GM12878 (cell line): ENCODE results near the gene CDK17. TPM values are rescaled to one million over a fixed set of nuclear protein-coding genes. Genes with fewer than 3 reads are reported as not detected.

Source experiments
- ATAC-seq: fragments of 200-7000 bp; cut with Tn5 transposase; 3 replicates; pipeline ENCODE4 v1.9.1; 2020; ENCODE audit warnings: mild to moderate bottlenecking, moderate library complexity
- BruUV-seq: library from RNA; stranded (reverse); fragments of 400-500 nt; replicated peaks from 2 replicates; lab custom pipeline; 2021; lab: Mats Ljungman, UMichigan
- CTCF ChIA-PET: fragments of 300-600 bp; sonication (Branson Sonifier 250); formaldehyde crosslinking; extraction: SDS; loops from one replicate; lab custom pipeline; 2021; ENCODE audit warnings: inconsistent platforms; lab: Yijun Ruan, JAX
- POLR2A ChIA-PET: fragments of 350-600 bp; formaldehyde crosslinking; extraction: SDS; loops from one replicate; lab custom pipeline; 2021; ENCODE audit warnings: inconsistent platforms; lab: Charles Lee
- RAD21 ChIA-PET: fragments of 300-600 bp; sonication (Branson Sonifier 250); formaldehyde crosslinking; loops from one replicate; lab custom pipeline; 2023; ENCODE audit warnings: antibody characterized with exemption; ENCODE audit not compliant: unreplicated experiment; lab: Charles Lee
- SMC1A ChIA-PET: fragments of 300-600 bp; sonication (Branson Sonifier 250); formaldehyde crosslinking; loops from one replicate; lab custom pipeline; 2023; ENCODE audit not compliant: unreplicated experiment, uncharacterized antibody; lab: Charles Lee
- DNase-seq: peaks from one replicate; pipeline ENCODE4 v3.0.0-alpha.2; 2011; ENCODE audit warnings: low read depth, low spot score
- FAIRE-seq: peaks from 3 replicates; lab custom pipeline; 2011; peaks lifted over from hg19 to GRCh38; lab: Jason Lieb, UNC
- H2AFZ ChIP-seq: 2 replicates; pipeline ENCODE4 v1.6.0; 2011; ENCODE audit warnings: low read depth, low read length, control low read depth; ENCODE audit not compliant: control insufficient read depth
- H3K27ac ChIP-seq: 2 replicates; pipeline ENCODE4 v1.5.1; 2011; ENCODE audit warnings: control low read depth; ENCODE audit not compliant: control insufficient read depth, insufficient read depth
- H3K27me3 ChIP-seq, 2 experiments: replicated peaks in 1 of 2; 2 replicates each; pipeline versions ENCODE4 v1.6.0 to v1.6.1; 2011; ENCODE audit warnings: low read length in 1 of 2; ENCODE audit not compliant: control insufficient read depth in 2 of 2, insufficient read depth in 2 of 2
- H3K36me3 ChIP-seq, 2 experiments: 2 replicates each; pipeline ENCODE4 v1.5.1; 2011; ENCODE audit warnings: low read length in 1 of 2; ENCODE audit not compliant: control insufficient read depth in 2 of 2, insufficient read depth in 2 of 2
- H3K4me1 ChIP-seq: 2 replicates; pipeline ENCODE4 v1.6.1; 2011; ENCODE audit warnings: mild to moderate bottlenecking, low read length, moderate library complexity, mixed read lengths; ENCODE audit not compliant: control insufficient read depth, insufficient read depth
- H3K4me2 ChIP-seq: 2 replicates; pipeline ENCODE4 v1.6.0; 2011; ENCODE audit warnings: control low read depth; ENCODE audit not compliant: control insufficient read depth, insufficient read depth
- H3K4me3 ChIP-seq: fragments of 200-600 bp; sonication (generic); 2 replicates; pipeline ENCODE4 v1.5.1; 2016
- H3K79me2 ChIP-seq: 2 replicates; pipeline ENCODE4 v1.6.0; 2011; ENCODE audit warnings: low read length; ENCODE audit not compliant: control insufficient read depth, insufficient read depth
- H3K9ac ChIP-seq: 2 replicates; pipeline ENCODE4 v1.8.0; 2011; ENCODE audit warnings: low read length, control low read depth, mixed read lengths; ENCODE audit not compliant: control insufficient read depth, insufficient read depth
- H3K9me3 ChIP-seq: replicated peaks from 3 replicates; pipeline ENCODE4 v1.5.1; 2011; ENCODE audit warnings: mild to moderate bottlenecking, low read length; ENCODE audit not compliant: control insufficient read depth, insufficient read depth
- H4K20me1 ChIP-seq: 2 replicates; pipeline ENCODE4 v1.6.0; 2011; ENCODE audit not compliant: control insufficient read depth, insufficient read depth
- CBFB ChIP-seq: IDR thresholded peaks from 2 replicates; pipeline ENCODE4 v1.6.1; 2016; ENCODE audit warnings: antibody characterized with exemption, low read depth
- CREB1 ChIP-seq: IDR thresholded peaks from 2 replicates; pipeline ENCODE4 v1.6.1; 2012; ENCODE audit warnings: low read depth, mild to moderate bottlenecking, inconsistent platforms
- WGBS: methylation state at CpG from one replicate; pipeline ENCODE4 v1.1.6; 2016; ENCODE audit warnings: low lambda C conversion rate; ENCODE audit not compliant: insufficient replicate concordance, insufficient coverage; ENCODE audit errors: missing lambda C conversion rate; 5-methylcytosine and 5-hydroxymethylcytosine counted together
- in situ Hi-C: fragments of 300-500 bp; cut with MboI; formaldehyde crosslinking; loops from 9 replicates; pipeline ENCODE4 v1.14.3; 2018; ENCODE audit warnings: mixed read lengths
- intact Hi-C: fragments of 100-400 bp; cut with micrococcal nuclease; formaldehyde crosslinking; loops from one replicate; pipeline ENCODE4 v1.14.2; 2022; ENCODE audit not compliant: unreplicated experiment
- polyA plus RNA-seq, 11 experiments: library from polyadenylated mRNA; depleted of rRNA in 4 of 11; unstranded in 6 of 11; stranded (reverse) in 5 of 11; fragments of >200 nt; fragmentation: Nextera tagmentation in 4 of 11; fragmentation: Illumina TruSeq in 1 of 11; extraction: Ambion mirVana in 4 of 11; extraction: Trizol in 1 of 11; gene quantifications; 1 replicate in 1 of 11; 2 replicates in 10 of 11; pipeline versions ENCODE4 v1.2.1 to v1.2.3, GENCODE V29; 2011 to 2016; ENCODE audit warnings: inconsistent platforms in 2 of 11, missing spikeins in 2 of 11, low read depth in 1 of 11
- total RNA-seq, 4 experiments: library from RNA; depleted of rRNA in 3 of 4; stranded (reverse); fragments of >200 nt in 3 of 4; fragmentation: Illumina TruSeq in 1 of 4; extraction: Trizol in 1 of 4; gene quantifications; 2 replicates each; pipeline versions ENCODE4 v1.2.1 to v1.2.3, GENCODE V29; 2013 to 2021
- TF ChIP-seq, protein P1 (sequence below): fragments of 450-650 bp; IDR thresholded peaks from 2 replicates; pipeline ENCODE4 v1.6.1; 2018; ENCODE audit warnings: borderline replicate concordance, mild to moderate bottlenecking; ENCODE audit not compliant: partially characterized antibody
- TF ChIP-seq, protein P2 (sequence below): IDR thresholded peaks from 2 replicates; pipeline ENCODE4 v1.6.1; 2012; ENCODE audit warnings: mild to moderate bottlenecking, low read depth, low read length

The CDK17 gene
- total and polyA plus RNA-seq, 10 of the 15 experiments (the other 5 are each of a cell fraction or from before 2014, with no cell fraction given): 5.6 to 45.6 (median 18.3) TPM

DNA sequence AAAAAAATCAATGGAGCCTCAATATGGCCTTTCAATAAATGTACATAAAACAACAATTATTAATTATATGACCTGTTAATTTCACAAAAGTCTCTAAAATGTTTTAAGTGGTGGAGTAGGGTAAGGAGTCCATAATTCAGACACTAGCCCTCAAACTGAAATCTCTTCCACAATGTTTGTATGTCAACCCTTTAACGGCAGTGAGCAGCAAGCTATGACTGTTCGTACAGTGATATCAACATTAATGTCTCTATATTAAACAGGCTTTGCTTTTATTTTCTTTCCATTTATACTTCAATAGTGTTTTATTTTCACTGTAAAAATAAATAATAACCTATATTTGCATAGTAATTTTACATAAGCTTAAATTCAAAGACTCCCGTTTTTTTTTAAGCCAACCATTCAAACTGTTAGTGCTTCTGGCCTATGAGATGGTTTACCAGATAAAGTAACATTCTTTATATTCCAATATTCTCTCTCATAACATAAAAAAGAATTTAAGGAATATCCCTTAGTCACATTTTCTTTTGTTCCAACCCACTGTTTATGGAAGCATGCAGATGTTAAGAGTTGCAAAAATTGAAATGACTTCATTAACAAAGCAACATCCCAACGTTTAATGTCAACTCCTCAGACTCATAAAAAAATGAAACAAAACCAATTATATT lies 2.3 kb downstream of the CDK17 start:
- POLR2A ChIA-PET: interaction anchor here (0.5 to 4.4 kb wide), 7 partner anchors 10 to 382 kb away, joined by 3 to 30 read pairs (median 3); no protein-coding TSS in a partner anchor
- H3K9ac ChIP-seq: peak overlapping the region; percentile 78
- H3K27me3 ChIP-seq: no peaks in the 10 kb centered on the region
- no peaks in the 10 kb centered on the region for H4K20me1 ChIP-seq
- no peak for FAIRE-seq
- SMC1A ChIA-PET: interaction anchor here (0.6 to 6.7 kb wide), 34 partner anchors 9 to 188 kb away, joined by 3 to 34 read pairs (median 5); no protein-coding TSS in a partner anchor
- WGBS: 1% methylated on average over 4 of the region's 4 CpGs
- in situ Hi-C loops: no loop called here
- H2AFZ ChIP-seq: no peak overlapping the region
- TF ChIP-seq, protein P1, sequence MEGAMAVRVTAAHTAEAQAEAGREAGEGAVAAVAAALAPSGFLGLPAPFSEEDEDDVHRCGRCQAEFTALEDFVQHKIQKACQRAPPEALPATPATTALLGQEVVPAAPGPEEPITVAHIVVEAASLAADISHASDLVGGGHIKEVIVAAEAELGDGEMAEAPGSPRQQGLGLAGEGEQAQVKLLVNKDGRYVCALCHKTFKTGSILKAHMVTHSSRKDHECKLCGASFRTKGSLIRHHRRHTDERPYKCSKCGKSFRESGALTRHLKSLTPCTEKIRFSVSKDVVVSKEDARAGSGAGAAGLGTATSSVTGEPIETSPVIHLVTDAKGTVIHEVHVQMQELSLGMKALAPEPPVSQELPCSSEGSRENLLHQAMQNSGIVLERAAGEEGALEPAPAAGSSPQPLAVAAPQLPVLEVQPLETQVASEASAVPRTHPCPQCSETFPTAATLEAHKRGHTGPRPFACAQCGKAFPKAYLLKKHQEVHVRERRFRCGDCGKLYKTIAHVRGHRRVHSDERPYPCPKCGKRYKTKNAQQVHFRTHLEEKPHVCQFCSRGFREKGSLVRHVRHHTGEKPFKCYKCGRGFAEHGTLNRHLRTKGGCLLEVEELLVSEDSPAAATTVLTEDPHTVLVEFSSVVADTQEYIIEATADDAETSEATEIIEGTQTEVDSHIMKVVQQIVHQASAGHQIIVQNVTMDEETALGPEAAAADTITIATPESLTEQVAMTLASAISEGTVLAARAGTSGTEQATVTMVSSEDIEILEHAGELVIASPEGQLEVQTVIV: no peak
- TF ChIP-seq CREB1 (no peak), CBFB (no peak)
- TF ChIP-seq, protein P2, sequence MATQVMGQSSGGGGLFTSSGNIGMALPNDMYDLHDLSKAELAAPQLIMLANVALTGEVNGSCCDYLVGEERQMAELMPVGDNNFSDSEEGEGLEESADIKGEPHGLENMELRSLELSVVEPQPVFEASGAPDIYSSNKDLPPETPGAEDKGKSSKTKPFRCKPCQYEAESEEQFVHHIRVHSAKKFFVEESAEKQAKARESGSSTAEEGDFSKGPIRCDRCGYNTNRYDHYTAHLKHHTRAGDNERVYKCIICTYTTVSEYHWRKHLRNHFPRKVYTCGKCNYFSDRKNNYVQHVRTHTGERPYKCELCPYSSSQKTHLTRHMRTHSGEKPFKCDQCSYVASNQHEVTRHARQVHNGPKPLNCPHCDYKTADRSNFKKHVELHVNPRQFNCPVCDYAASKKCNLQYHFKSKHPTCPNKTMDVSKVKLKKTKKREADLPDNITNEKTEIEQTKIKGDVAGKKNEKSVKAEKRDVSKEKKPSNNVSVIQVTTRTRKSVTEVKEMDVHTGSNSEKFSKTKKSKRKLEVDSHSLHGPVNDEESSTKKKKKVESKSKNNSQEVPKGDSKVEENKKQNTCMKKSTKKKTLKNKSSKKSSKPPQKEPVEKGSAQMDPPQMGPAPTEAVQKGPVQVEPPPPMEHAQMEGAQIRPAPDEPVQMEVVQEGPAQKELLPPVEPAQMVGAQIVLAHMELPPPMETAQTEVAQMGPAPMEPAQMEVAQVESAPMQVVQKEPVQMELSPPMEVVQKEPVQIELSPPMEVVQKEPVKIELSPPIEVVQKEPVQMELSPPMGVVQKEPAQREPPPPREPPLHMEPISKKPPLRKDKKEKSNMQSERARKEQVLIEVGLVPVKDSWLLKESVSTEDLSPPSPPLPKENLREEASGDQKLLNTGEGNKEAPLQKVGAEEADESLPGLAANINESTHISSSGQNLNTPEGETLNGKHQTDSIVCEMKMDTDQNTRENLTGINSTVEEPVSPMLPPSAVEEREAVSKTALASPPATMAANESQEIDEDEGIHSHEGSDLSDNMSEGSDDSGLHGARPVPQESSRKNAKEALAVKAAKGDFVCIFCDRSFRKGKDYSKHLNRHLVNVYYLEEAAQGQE: no peak
- H3K36me3 ChIP-seq: no peaks in the 10 kb centered on the region; a peak in 1 of 4 replicates
- no peaks in the 10 kb centered on the region for H3K9me3 ChIP-seq
- BruUV-seq: TSS peak; percentile 49
- H3K4me2 ChIP-seq: peak overlapping the region; percentile 67
- ATAC-seq: no peak
- peaks cover 3% of the 10 kb centered on the region; the same call in 1 of the 2 replicates for H3K4me1 ChIP-seq
- intact Hi-C loops: loop anchor here (2.0 to 10.0 kb wide), 4 partner anchors 36 to 181 kb away; partner anchors contain the start of gene CFAP54
- DNase-seq: no peak
- RAD21 ChIA-PET: interaction anchor here (0.6 to 9.9 kb wide), 17 partner anchors 10 to 203 kb away, joined by 3 to 130 read pairs (median 5); no protein-coding TSS in a partner anchor
- peak overlapping the region; percentile 92 for H3K4me3 ChIP-seq
- peaks cover 66% of the 10 kb centered on the region for H3K79me2 ChIP-seq
- peak overlapping the region; percentile 90 for H3K27ac ChIP-seq
- CTCF ChIA-PET: interaction anchor here (0.7 to 8.7 kb wide), 16 partner anchors 9 to 635 kb away, joined by 3 to 94 read pairs (median 4); partner anchors contain the start of gene CFAP54
